ENCODE data around the gene HCAR2. TPM values are rescaled to one million over a fixed set of nuclear protein-coding genes. Genes with fewer than 3 reads are reported as not detected.

The HCAR2 gene
- total RNA-seq, 1 experiment from 2014 or later = 2.6 TPM

DNA sequence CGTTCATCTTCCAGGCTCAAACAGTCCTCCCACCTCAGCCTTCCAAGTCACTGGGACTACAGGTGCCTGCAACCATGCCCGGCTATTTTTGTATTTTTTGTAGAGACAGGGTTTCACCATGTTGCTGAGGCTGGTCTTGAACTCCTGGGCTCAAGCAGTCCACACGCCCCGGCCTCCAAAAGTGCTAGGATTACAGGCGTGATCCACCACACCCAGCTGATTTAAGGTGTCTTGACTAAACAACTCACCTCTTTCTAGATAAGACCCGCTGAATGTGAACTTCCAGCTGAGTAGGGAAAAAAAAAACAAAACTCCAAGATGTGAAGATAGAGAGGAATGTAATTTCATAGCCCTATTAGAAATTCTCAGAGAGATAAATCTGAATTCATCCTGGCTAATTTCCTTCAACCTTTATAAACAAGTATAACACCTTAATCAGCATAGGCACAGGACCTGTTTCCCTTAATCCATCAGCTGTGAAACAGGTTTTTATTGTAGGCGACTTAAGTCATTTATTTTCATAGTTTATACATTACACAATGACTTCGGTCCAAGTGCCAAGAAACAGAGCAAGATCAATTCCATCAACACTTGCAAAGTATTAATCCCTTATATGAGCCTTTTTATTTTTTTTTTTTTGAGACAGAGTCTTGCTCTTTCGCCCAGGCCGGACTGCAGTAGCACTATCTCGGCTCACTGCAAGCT, 51.5 kb downstream of the HCAR2 start:
- ChIA-PET CTCF (no interaction called here), POLR2A (ENCODE audit: unreplicated experiment) (no interaction called here)
- Histone ChIP-seq H3F3A (ENCODE audit: insufficient read depth, low read depth) (peaks cover 8% of the 10 kb centered on the region), H3K79me2 (ENCODE audit: low read depth) (no peaks in the 10 kb centered on the region), H2AFZ (no peak overlapping the region), H3K9me3 (ENCODE audit: insufficient read depth, low read depth) (no peaks in the 10 kb centered on the region), H3K27me3 (ENCODE audit: insufficient read depth, low read depth) (no peaks in the 10 kb centered on the region), H3K4me3 (no peak overlapping the region), H3K9me2 (ENCODE audit: insufficient read depth) (no peaks in the 10 kb centered on the region), H3K4me2 (no peak overlapping the region), H3K4me1 (replicated peaks; ENCODE audit: insufficient read depth) (no peaks in the 10 kb centered on the region), H3K27ac (peak overlapping the region; percentile 31; the same call in 1 of the 2 replicates), H4K20me1 (ENCODE audit: insufficient read depth) (no peaks in the 10 kb centered on the region), H3K36me3 (ENCODE audit: low read depth) (no peaks in the 10 kb centered on the region)
- no peak for TF ChIP-seq EZH2 (IDR thresholded peaks at IDR 0.05; ENCODE audit: low read depth)
- TF ChIP-seq, protein P1, sequence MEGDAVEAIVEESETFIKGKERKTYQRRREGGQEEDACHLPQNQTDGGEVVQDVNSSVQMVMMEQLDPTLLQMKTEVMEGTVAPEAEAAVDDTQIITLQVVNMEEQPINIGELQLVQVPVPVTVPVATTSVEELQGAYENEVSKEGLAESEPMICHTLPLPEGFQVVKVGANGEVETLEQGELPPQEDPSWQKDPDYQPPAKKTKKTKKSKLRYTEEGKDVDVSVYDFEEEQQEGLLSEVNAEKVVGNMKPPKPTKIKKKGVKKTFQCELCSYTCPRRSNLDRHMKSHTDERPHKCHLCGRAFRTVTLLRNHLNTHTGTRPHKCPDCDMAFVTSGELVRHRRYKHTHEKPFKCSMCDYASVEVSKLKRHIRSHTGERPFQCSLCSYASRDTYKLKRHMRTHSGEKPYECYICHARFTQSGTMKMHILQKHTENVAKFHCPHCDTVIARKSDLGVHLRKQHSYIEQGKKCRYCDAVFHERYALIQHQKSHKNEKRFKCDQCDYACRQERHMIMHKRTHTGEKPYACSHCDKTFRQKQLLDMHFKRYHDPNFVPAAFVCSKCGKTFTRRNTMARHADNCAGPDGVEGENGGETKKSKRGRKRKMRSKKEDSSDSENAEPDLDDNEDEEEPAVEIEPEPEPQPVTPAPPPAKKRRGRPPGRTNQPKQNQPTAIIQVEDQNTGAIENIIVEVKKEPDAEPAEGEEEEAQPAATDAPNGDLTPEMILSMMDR (conservative IDR thresholded peaks at IDR 0.05) = no peak
- BruUV-seq (replicated peaks) = no TSS peak
- peak in 1 of 2 experiments; percentile 78 for DNase-seq
- intact Hi-C loops (cut with micrococcal nuclease; ENCODE audit: unreplicated experiment) = no loop called here

Other genes starting within 250 kb of the HCAR2 start
- gene ZCCHC8, start 202.4 kb downstream of the HCAR2 start, total RNA-seq (2021) = 16.7 and 24.3 TPM in 2 replicates
- 61.2 and 64.5 TPM in 2 replicates for gene RSRC2, start 176.4 kb downstream of the HCAR2 start, total RNA-seq (2021)
- 63.0 and 67.7 TPM in 2 replicates for gene KNTC1, start 176.1 kb downstream of the HCAR2 start, total RNA-seq (2021)
- gene HCAR3, start 13.5 kb upstream of the HCAR2 start, total RNA-seq (2021) = 0.38 and 0.44 TPM in 2 replicates
- 4.2 and 5.2 TPM in 2 replicates for gene HCAR1, start 27.5 kb upstream of the HCAR2 start, total RNA-seq (2021)
- gene DENR, start 49.5 kb upstream of the HCAR2 start, total RNA-seq (2021) = 53.0 and 66.6 TPM in 2 replicates
- 0.41 and 0.58 TPM in 2 replicates for gene CCDC62, start 71.2 kb upstream of the HCAR2 start, total RNA-seq (2021)
- gene HIP1R, start 132.1 kb upstream of the HCAR2 start, total RNA-seq (2021) = 33.1 and 47.4 TPM in 2 replicates
- gene VPS37B, start 192.8 kb upstream of the HCAR2 start, total RNA-seq (2021) = 51.4 and 53.5 TPM in 2 replicates